Cardiac septum (tissue), 1 donor: Measurements from ENCODE around the gene OIT3. TPM values are rescaled to one million over a fixed set of nuclear protein-coding genes. Genes with fewer than 3 reads are reported as not detected.

Experiments used
- DNase-seq: peaks from one replicate; pipeline ENCODE4 v3.0.0-alpha.2; 2020; ENCODE audit warnings: low spot score
- intact Hi-C: fragments of 100-400 bp; cut with DNase I; formaldehyde crosslinking; loops from one replicate; pipeline ENCODE4 v1.14.0; 2022
- total RNA-seq: library from RNA; stranded (reverse); fragmentation: NEBNext Ultra II Directional; extraction: Animal tissue kit (Norgen Biotek cat#: 25700); gene quantifications from one replicate; pipeline ENCODE4 v1.2.1, GENCODE V29; 2021
- donor health status: DM: no; HTN: no; CAD: no.

OIT3 gene
- total RNA-seq, 1 donor from 2014 or later: 0.32 TPM

GRCh38 chr10:72935361-72935760 lies 41.8 kb downstream of the OIT3 start:
- intact Hi-C loops: no loop called here
- no peak for DNase-seq

- no peak for DNase-seq
- intact Hi-C loops: no loop called here
These were observed 50.1 kb downstream of the OIT3 start for GRCh38 chr10:72943498-72944234.

GRCh38 chr10:72946963-72947362 lies 53.4 kb downstream of the OIT3 start:
- intact Hi-C loops: no loop called here
- DNase-seq: no peak

GRCh38 chr10:72948762-72949161 lies 55.2 kb downstream of the OIT3 start:
- no peak for DNase-seq
- intact Hi-C loops: no loop called here

DNA sequence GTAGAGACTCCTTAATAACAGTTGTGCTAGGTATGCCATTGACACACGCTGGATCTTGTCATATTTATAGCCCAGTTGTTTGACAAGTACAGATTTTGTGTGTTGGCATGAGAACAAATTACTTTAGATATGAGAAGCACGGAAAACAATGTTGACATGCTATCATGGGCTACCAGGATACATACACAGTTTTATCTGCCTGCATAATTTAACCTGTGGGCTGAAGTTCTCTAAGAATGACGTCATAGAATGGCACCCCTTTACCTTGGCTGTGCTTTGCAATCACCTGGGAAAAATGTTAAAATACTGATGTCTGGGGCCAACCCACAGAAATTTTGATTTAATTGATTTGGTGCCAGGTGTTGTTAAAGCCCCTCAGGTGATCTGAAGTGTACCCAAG lies 58.2 kb downstream of the OIT3 start:
- DNase-seq: no peak
- intact Hi-C loops: no loop called here

- intact Hi-C loops: no loop called here
- no peak for DNase-seq
These were observed 58.6 kb downstream of the OIT3 start for GRCh38 chr10:72952189-72952588.

- intact Hi-C loops: no loop called here
These were observed 59.2 kb downstream of the OIT3 start for GRCh38 chr10:72952642-72953158.

DNA sequence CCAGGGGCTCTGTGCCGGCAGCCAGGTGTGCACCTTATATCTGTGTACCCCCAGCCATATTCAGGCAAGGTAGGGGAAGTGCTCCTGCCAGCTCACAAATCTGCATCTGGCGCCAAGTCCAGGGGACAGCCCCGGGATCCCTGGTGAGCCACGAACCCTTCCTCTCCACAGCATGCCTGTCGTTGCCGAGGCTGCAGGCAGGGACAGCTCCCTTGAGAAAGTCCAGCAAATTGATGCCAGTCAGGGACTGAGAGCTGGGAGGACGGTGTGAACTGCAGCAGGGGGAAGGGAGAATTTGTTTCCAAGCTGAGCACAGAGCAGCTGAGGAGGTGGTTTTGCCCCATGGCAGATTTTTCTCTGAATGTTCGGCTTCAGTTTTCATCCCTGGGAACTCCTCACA lies 60.1 kb downstream of the OIT3 start:
- intact Hi-C loops: no loop called here
- no peak for DNase-seq

More at GRCh38 chr10:72952642-72953158, 59.2 kb downstream of the OIT3 start:
- no peak for DNase-seq

GRCh38 chr10:72954230-72954595 lies 60.7 kb downstream of the OIT3 start:
- no peak for DNase-seq
- intact Hi-C loops: no loop called here

DNA sequence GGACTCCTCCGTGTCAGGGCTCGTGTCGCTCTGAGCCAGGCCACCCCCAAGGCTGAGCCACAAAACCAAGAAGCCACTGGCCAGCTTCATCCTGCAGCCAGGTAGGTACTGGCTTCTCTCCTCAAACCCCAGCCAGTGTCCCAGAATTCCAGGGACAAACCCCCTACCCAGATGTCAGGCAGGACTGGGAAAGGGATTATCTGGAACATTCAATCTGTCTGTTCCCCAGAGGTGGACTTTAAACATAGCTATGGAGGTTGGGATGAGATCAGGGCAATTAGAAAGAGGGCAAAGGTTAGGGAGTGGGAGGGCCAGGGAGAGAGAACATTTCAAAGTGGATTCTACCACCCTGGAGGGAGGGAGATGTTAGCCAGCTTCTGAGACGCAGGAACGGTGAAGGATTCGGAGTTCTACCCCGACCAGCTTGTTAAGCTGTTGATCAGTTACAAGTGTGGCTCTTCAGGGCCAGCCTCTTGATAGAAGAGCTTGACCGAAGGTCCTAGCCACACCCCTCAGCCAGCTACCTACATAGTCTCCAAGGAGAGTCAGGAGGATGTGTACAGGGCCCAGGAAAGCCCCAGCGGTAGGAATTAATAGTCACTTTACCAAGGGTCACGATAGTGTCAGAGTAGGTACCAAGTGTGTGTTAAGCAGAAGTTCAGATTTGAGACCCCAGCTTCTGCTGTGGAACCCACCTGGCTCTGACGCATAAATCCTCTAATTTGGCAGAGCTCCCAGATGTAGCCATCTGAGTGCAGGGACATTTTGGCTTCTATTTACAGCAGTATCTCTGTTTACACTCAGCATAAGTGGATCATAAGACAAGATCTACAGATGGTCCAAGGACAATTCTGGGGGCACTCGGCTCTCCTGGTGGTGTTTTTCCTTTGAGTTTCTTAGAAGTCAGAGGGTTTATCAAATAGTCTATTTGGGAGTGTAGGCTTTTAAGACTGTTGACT lies 61.3 kb downstream of the OIT3 start, which contains the start of gene PLA2G12B:
TSS of gene PLA2G12B (minus strand) at position 211 of the 959 bp plus-strand sequence. CDS start at position 90, 121 bp downstream.
- intact Hi-C loops: no loop called here
- no peak for DNase-seq

DNA sequence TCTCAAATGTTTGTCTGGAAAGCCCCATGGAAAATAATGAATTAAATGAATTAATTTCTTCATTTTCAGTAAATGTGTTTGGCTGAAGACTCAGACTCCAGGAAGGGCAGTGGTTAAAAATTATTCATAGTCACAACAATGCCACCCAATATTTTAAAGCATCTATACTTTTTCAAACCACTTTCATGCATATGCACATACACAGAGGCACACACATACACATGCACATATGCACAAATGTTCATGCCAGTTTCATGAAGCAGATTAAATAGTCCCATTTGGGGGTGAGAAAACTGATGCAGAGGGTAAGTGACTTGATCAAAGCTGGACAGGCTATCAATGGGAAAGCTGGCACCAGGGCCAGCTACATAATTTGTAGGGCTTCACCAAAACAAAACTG lies 62.5 kb downstream of the OIT3 start:
- no peak for DNase-seq
- intact Hi-C loops: no loop called here

GRCh38 chr10:72976886-72977285 lies 83.3 kb downstream of the OIT3 start:
- intact Hi-C loops: no loop called here
- DNase-seq: no peak

- intact Hi-C loops: no loop called here
These were observed 86.2 kb downstream of the OIT3 start for GRCh38 chr10:72979709-72980108.

GRCh38 chr10:72980348-72980747 lies 86.8 kb downstream of the OIT3 start:
- no peak for DNase-seq
- intact Hi-C loops: no loop called here

More at GRCh38 chr10:72979709-72980108, 86.2 kb downstream of the OIT3 start:
- no peak for DNase-seq

DNA sequence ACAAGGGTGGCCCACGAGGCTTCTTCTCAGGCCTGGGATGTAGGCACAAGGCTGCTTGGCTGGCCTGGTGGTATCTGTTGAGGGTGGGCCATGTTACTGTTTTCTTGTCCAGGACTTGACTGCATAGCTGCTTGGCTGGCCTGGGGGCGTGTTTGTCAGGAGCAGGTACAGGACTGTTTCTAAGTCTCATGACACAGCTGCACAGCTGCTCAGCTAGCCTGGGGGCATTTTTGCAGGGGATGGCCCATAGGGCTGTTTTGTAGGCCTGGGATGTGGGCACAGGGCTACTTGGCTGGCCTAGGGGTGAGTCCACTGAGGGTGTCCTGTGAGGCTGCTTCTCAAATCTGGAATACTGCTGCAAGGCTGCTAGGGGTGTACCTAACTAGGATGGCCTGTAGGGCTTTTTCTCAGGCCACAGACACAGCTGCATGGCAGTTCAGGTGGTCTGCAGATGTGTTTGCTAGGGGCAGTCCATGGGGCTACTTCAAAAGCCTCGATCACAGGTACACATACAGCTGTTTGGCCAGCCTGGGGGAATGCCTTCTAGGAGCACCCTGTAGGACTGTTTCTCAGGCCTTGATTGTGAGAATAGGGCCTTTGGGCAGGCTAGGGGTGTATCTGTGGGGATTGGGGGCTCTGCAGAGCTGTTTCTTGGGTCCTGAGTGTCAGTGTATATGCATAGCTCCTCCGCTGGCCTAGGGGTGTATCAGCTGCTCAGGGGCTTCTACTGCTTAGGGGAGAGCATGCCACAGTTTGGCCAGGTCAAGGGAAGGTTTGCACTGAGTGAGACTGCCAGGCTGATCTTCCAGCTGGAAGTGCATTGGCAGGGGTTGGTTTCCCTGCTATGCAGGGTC lies 87.7 kb downstream of the OIT3 start:
- intact Hi-C loops: no loop called here
- DNase-seq: no peak

DNA sequence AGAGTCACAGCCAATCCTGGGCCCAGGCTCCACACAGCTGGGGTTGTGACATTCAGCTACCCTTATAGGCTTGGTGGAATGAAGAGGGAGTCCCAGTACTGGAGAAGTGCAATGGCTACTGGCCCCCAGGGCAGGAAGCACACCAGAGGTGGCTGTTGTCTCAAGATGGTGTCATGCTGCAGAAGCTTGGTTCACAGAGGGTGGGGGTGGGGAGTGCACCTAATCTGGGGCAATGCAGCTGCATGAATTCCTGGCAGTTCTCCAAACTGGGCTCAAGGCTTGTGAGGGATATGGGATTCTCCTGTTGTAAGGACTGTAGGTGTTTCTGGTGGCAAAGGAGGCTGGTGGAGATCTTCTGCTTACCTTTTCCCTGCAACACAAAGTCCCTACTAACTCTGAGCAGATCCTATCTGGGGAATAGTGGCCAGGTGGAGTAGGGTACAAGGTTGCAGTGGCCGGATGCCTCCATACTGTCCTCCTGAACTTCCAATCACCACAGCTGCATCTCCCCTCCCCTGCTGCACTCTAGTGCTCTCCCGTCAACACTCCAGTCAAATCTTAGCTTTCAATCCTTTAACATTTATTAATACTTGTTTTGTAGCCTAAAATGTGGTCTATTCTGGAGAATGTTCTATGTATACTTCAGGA lies 88.5 kb downstream of the OIT3 start:
- DNase-seq: no peak
- intact Hi-C loops: no loop called here
